Esophagus squamous epithelium (tissue), 5 donors: ENCODE data around the gene CDC42BPG. TPM values are rescaled to one million over a fixed set of nuclear protein-coding genes. Genes with fewer than 3 reads are reported as not detected.

Experiments used
- DNase-seq: peaks from one replicate; lab custom pipeline; 2025; lab: John Stamatoyannopoulos, UW
- H3K27ac ChIP-seq, 4 donors: fragments of 200-600 bp; sonication (generic); one replicate each; pipeline ENCODE4 v1.5.1; 2016 to 2019; ENCODE audit warnings: mild to moderate bottlenecking in 1 of 4
- H3K27me3 ChIP-seq, 4 donors: fragments of 200-600 bp; sonication (generic); 1 replicate in 3 of 4; 2 replicates in 1 of 4; pipeline versions ENCODE4 v1.5.1 to v1.6.0; 2017 to 2021; ENCODE audit warnings: antibody characterized with exemption in 1 of 4
- H3K36me3 ChIP-seq, 3 donors: fragments of 200-600 bp; sonication (generic); one replicate each; pipeline ENCODE4 v1.5.1; 2016 to 2019
- H3K4me1 ChIP-seq, 3 donors: fragments of 200-600 bp; sonication (generic); one replicate each; pipeline ENCODE4 v1.5.1; 2017 to 2019
- H3K4me3 ChIP-seq, 4 donors: fragments of 200-600 bp; sonication (generic); 1 replicate in 3 of 4; 2 replicates in 1 of 4; pipeline ENCODE4 v1.5.1; 2016 to 2019; ENCODE audit warnings: mild to moderate bottlenecking in 2 of 4, moderate library complexity in 1 of 4
- H3K9me3 ChIP-seq, 3 donors: fragments of 200-600 bp; sonication (generic); one replicate each; pipeline ENCODE4 v1.5.1; 2016 to 2019
- CTCF ChIP-seq, 6 experiments: fragments of 450-650 bp in 4 of 6; fragments of 200-600 bp in 2 of 6; sonication (generic) in 2 of 6; IDR thresholded peaks; one replicate each; pipeline ENCODE4 v1.5.1; 2016 to 2019; ENCODE audit warnings: antibody characterized with exemption in 6 of 6, mild to moderate bottlenecking in 4 of 6, moderate library complexity in 4 of 6
- POLR2A ChIP-seq, 4 donors: fragments of 450-650 bp; IDR thresholded peaks; one replicate each; pipeline ENCODE4 v1.6.1; 2017; ENCODE audit warnings: antibody characterized with exemption in 4 of 4, mild to moderate bottlenecking in 4 of 4, moderate library complexity in 3 of 4
- WGBS, 2 donors: methylation state at CpG; one replicate each; pipeline ENCODE4 v1.1.5; 2018; 5-methylcytosine and 5-hydroxymethylcytosine counted together
- intact Hi-C: fragments of 100-400 bp; cut with DNase I; formaldehyde crosslinking; loops from one replicate; pipeline ENCODE4 v1.15.0; 2022
- total RNA-seq, 4 donors: library from RNA; depleted of rRNA; stranded (reverse); fragments of >200 nt; gene quantifications; one replicate each; pipeline ENCODE4 v1.1.0, GENCODE V29; 2016
- donor health status: DM: yes; HTN: yes; CAD: no.

CDC42BPG gene
- total RNA-seq, 4 donors from 2014 or later: 16.4 to 48.5 (median 25.0) TPM

GRCh38 chr11:64802370-64803157 is 41.9 kb downstream of the CDC42BPG start:
- H3K4me1 ChIP-seq: peaks cover 21 to 40% (median 24%) of the 10 kb centered on the region in 3 donors

GRCh38 chr11:64801561-64802369 is 42.7 kb downstream of the CDC42BPG start:
- DNase-seq: no peak
- WGBS, 2 donors: 21% methylated on average over 4 of the region's 13 CpGs; no CpG with 5 or more reads in 1 of the 2 donors
- Histone ChIP-seq H3K4me3 (peak overlapping the region in 3 of 4 donors; percentile 57 to 78 (median 63)), H3K36me3 (peaks cover 2 to 39% (median 8%) of the 10 kb centered on the region in 3 donors), H3K27me3 (no peaks in the 10 kb centered on the region), H3K9me3 (no peaks in the 10 kb centered on the region), H3K27ac (peak overlapping the region; percentile 56 to 92 (median 82)), H3K4me1 (peaks cover 21 to 37% (median 24%) of the 10 kb centered on the region in 3 donors)
- TF ChIP-seq CTCF (IDR thresholded peaks at IDR 0.05) (no peak), POLR2A (IDR thresholded peaks at IDR 0.05) (no peak)
- intact Hi-C loops: no loop called here

More at GRCh38 chr11:64802370-64803157, 41.9 kb downstream of the CDC42BPG start:
- Histone ChIP-seq H3K27ac (peak overlapping the region; percentile 56 to 92 (median 82)), H3K9me3 (no peaks in the 10 kb centered on the region), H3K27me3 (no peaks in the 10 kb centered on the region), H3K4me3 (peak overlapping the region; percentile 39 to 78 (median 60)), H3K36me3 (peaks cover 5 to 41% (median 8%) of the 10 kb centered on the region in 3 donors)
- peak in 1 of 4 donors; percentile 16 for TF ChIP-seq POLR2A (IDR thresholded peaks at IDR 0.05)
- no peak for TF ChIP-seq CTCF (IDR thresholded peaks at IDR 0.05)
- intact Hi-C loops: no loop called here
- no peak for DNase-seq
- 33% methylated on average over 4 of the region's 54 CpGs; no CpG with 5 or more reads in 1 of the 2 donors for WGBS, 2 donors

GRCh38 chr11:64801158-64801464 is 43.3 kb downstream of the CDC42BPG start:
- intact Hi-C loops: no loop called here
- no peaks in the 10 kb centered on the region for H3K27me3 ChIP-seq
- H3K27ac ChIP-seq: peak overlapping the region in 3 of 4 donors; percentile 78 to 92 (median 86)
- H3K36me3 ChIP-seq: peaks cover 0 to 39% (median 8%) of the 10 kb centered on the region in 3 donors
- TF ChIP-seq POLR2A (IDR thresholded peaks at IDR 0.05) (no peak), CTCF (IDR thresholded peaks at IDR 0.05) (no peak)
- WGBS, 2 donors: 83% methylated on average over 8 of the region's 9 CpGs; no CpG with 5 or more reads in 1 of the 2 donors
- DNase-seq: no peak
- peaks cover 21 to 37% (median 24%) of the 10 kb centered on the region in 3 donors for H3K4me1 ChIP-seq
- H3K4me3 ChIP-seq: no peak overlapping the region
- no peaks in the 10 kb centered on the region for H3K9me3 ChIP-seq

GRCh38 chr11:64800303-64801157 is 43.9 kb downstream of the CDC42BPG start:
- peak overlapping the region in 1 of 4 donors; percentile 92 for H3K27ac ChIP-seq
- peaks cover 0 to 37% (median 8%) of the 10 kb centered on the region in 3 donors for H3K36me3 ChIP-seq
- TF ChIP-seq POLR2A (IDR thresholded peaks at IDR 0.05) (no peak), CTCF (IDR thresholded peaks at IDR 0.05) (no peak)
- no peaks in the 10 kb centered on the region for H3K27me3 ChIP-seq
- 66 to 80% methylated on average over 10 to 17 of the region's 26 CpGs for WGBS, 2 donors
- H3K4me1 ChIP-seq: peaks cover 21 to 37% (median 24%) of the 10 kb centered on the region in 3 donors
- DNase-seq: no peak
- H3K9me3 ChIP-seq: no peaks in the 10 kb centered on the region
- H3K4me3 ChIP-seq: no peak overlapping the region
- intact Hi-C loops: no loop called here
